AG09309 (cell line): Measurements from ENCODE around the gene WHAMM.

Experiments used
- DNase-seq: peaks from one replicate; pipeline ENCODE4 v3.0.0-alpha.2; 2010; ENCODE audit warnings: low read depth
- H3K4me3 ChIP-seq: 2 replicates; pipeline ENCODE4 v1.5.1; 2011; ENCODE audit warnings: mild to moderate bottlenecking, low read depth, low read length, moderate library complexity; ENCODE audit not compliant: control insufficient read depth
- CTCF ChIP-seq: IDR thresholded peaks from 2 replicates; pipeline ENCODE4 v1.5.1; 2011; ENCODE audit warnings: mild to moderate bottlenecking, low read depth, low read length, inconsistent platforms; ENCODE audit not compliant: insufficient read depth, control insufficient read depth; ENCODE audit errors: missing control alignments

WHAMM gene

GRCh38 chr15:82789491-82789890, 19.9 kb upstream of the WHAMM start:
- TF ChIP-seq CTCF: no peak
- no peak overlapping the region for H3K4me3 ChIP-seq
- DNase-seq: no peak

- no peak for TF ChIP-seq CTCF
- DNase-seq: no peak
- H3K4me3 ChIP-seq: no peak overlapping the region
Observed at GRCh38 chr15:82790321-82790720, 19.1 kb upstream of the WHAMM start.

- DNase-seq: no peak
- TF ChIP-seq CTCF: no peak
Observed at GRCh38 chr15:82792068-82792467, 17.4 kb upstream of the WHAMM start.

GRCh38 chr15:82793737-82794136, 15.7 kb upstream of the WHAMM start:
- TF ChIP-seq CTCF: no peak
- no peak overlapping the region for H3K4me3 ChIP-seq
- DNase-seq: no peak

More at GRCh38 chr15:82792068-82792467, 17.4 kb upstream of the WHAMM start:
- no peak overlapping the region for H3K4me3 ChIP-seq

- no peak for TF ChIP-seq CTCF
- H3K4me3 ChIP-seq: no peak overlapping the region
- DNase-seq: no peak
Observed at GRCh38 chr15:82798104-82798503, 11.3 kb upstream of the WHAMM start.

- no peak for TF ChIP-seq CTCF
- no peak overlapping the region for H3K4me3 ChIP-seq
- DNase-seq: no peak
Observed at GRCh38 chr15:82798531-82799166, 10.8 kb upstream of the WHAMM start.
